Neural cell (in vitro differentiated cells): Measurements from ENCODE around the gene BRDT. TPM values are rescaled to one million over a fixed set of nuclear protein-coding genes. Genes with fewer than 3 reads are reported as not detected.

ENCODE experiments used
- H2AFZ ChIP-seq: fragments of 200-600, 300-800 bp; sonication (generic), shearing (Covaris generic); 2 replicates; pipeline ENCODE4 v1.6.0; 2014; ENCODE audit warnings: low read depth, mild to moderate bottlenecking, antibody characterized with exemption, low read length, moderate library complexity
- H3F3A ChIP-seq: fragments of 200-600 bp; shearing (Covaris generic); 2 replicates; pipeline ENCODE4 v1.6.1; 2016; ENCODE audit warnings: mild to moderate bottlenecking, moderate library complexity, mixed read lengths, antibody characterized with exemption, low read length; ENCODE audit not compliant: insufficient read depth, poor library complexity, severe bottlenecking
- H3K27ac ChIP-seq: fragments of 200-600, 300-800 bp; sonication (generic), shearing (Covaris generic); 2 replicates; pipeline ENCODE4 v1.5.1; 2014; ENCODE audit warnings: mild to moderate bottlenecking, low read length, moderate library complexity
- H3K27me3 ChIP-seq: fragments of 300-800, 200-600 bp; sonication (generic), shearing (Covaris generic); 2 replicates; pipeline ENCODE4 v1.6.0; 2014; ENCODE audit warnings: mild to moderate bottlenecking, low read depth, low read length, moderate library complexity; ENCODE audit not compliant: insufficient read depth
- H3K36me3 ChIP-seq: fragments of 300-800, 200-600 bp; sonication (generic), shearing (Covaris generic); 2 replicates; pipeline ENCODE4 v1.5.1; 2014; ENCODE audit warnings: mild to moderate bottlenecking, antibody characterized with exemption, low read length, moderate library complexity; ENCODE audit not compliant: insufficient read depth
- H3K4me2 ChIP-seq: fragments of 300-800, 200-600 bp; sonication (generic), shearing (Covaris generic); 2 replicates; pipeline ENCODE4 v1.6.0; 2014; ENCODE audit warnings: mild to moderate bottlenecking, low read length
- H3K4me3 ChIP-seq: fragments of 300-800, 200-600 bp; sonication (generic), shearing (Covaris generic); 2 replicates; pipeline ENCODE4 v1.5.1; 2014; ENCODE audit warnings: mild to moderate bottlenecking, low read length, moderate library complexity
- H3K79me2 ChIP-seq: fragments of 200-600 bp; shearing (Covaris generic); replicated peaks from 2 replicates; pipeline ENCODE4 v1.6.0; 2014; ENCODE audit warnings: mild to moderate bottlenecking, low read length, moderate library complexity; ENCODE audit not compliant: insufficient read depth
- H3K9ac ChIP-seq: fragments of 300-800, 200-600 bp; sonication (generic), shearing (Covaris generic); 2 replicates; pipeline ENCODE4 v1.6.1; 2016; ENCODE audit warnings: mild to moderate bottlenecking, low read length, mixed read lengths
- H3K9me2 ChIP-seq: fragments of 200-600 bp; shearing (Covaris generic); 2 replicates; pipeline ENCODE4 v1.6.1; 2016; ENCODE audit warnings: mild to moderate bottlenecking, low read length, mixed read lengths; ENCODE audit not compliant: insufficient read depth
- H3K9me3 ChIP-seq: fragments of 200-600, 300-800 bp; sonication (generic), shearing (Covaris generic); 2 replicates; pipeline ENCODE4 v1.6.1; 2016; ENCODE audit warnings: mild to moderate bottlenecking, mixed run types, low read length, moderate library complexity, mixed read lengths
- H4K20me1 ChIP-seq: fragments of 200-600 bp; shearing (Covaris generic); 2 replicates; pipeline ENCODE4 v1.6.1; 2016; ENCODE audit warnings: mild to moderate bottlenecking, mixed run types; ENCODE audit not compliant: insufficient read depth
- EP300 ChIP-seq: fragments of 450-650 bp; conservative IDR thresholded peaks from 2 replicates; pipeline ENCODE4 v1.6.1; 2014; ENCODE audit warnings: antibody characterized with exemption, mild to moderate bottlenecking, moderate library complexity; ENCODE audit not compliant: poor library complexity, severe bottlenecking
- EZH2 ChIP-seq: fragments of 200-600, 300-800 bp; shearing (Covaris generic), sonication (generic); IDR thresholded peaks from 2 replicates; pipeline ENCODE4 v1.6.1; 2014; ENCODE audit warnings: antibody characterized with exemption, low read length, borderline replicate concordance, mild to moderate bottlenecking; ENCODE audit not compliant: insufficient read depth, poor library complexity, severe bottlenecking
- MXI1 ChIP-seq: fragments of 450-650 bp; conservative IDR thresholded peaks from 2 replicates; pipeline ENCODE4 v1.6.1; 2014; ENCODE audit warnings: antibody characterized with exemption, mild to moderate bottlenecking; ENCODE audit not compliant: poor library complexity, severe bottlenecking
- POLR2AphosphoS5 ChIP-seq: IDR thresholded peaks from 2 replicates; pipeline ENCODE4 v1.6.1; 2012
- RAD21 ChIP-seq: fragments of 450-650 bp; conservative IDR thresholded peaks from 2 replicates; pipeline ENCODE4 v1.6.1; 2014; ENCODE audit warnings: antibody characterized with exemption, mild to moderate bottlenecking, moderate library complexity
- REST ChIP-seq: IDR thresholded peaks from 2 replicates; pipeline ENCODE4 v1.6.1; 2012; ENCODE audit warnings: borderline replicate concordance
- SMC3 ChIP-seq: fragments of 450-650 bp; conservative IDR thresholded peaks from 2 replicates; pipeline ENCODE4 v1.6.1; 2014; ENCODE audit warnings: antibody characterized with exemption, mild to moderate bottlenecking, moderate library complexity; ENCODE audit not compliant: poor library complexity
- TAF1 ChIP-seq: IDR thresholded peaks from 2 replicates; pipeline ENCODE4 v1.6.1; 2012; ENCODE audit warnings: low read depth
- polyA plus RNA-seq: library from polyadenylated mRNA; depleted of rRNA; stranded (reverse); fragments of >200 nt; gene quantifications from 2 replicates; pipeline ENCODE4 v1.2.3, GENCODE V29; 2014
- TF ChIP-seq, protein P1 (sequence below): fragments of 450-650 bp; IDR thresholded peaks from 2 replicates; pipeline ENCODE4 v1.5.1; 2014; ENCODE audit warnings: antibody characterized with exemption, mild to moderate bottlenecking, moderate library complexity; ENCODE audit not compliant: poor library complexity, severe bottlenecking

Gene BRDT
- polyA plus RNA-seq, 1 donor from 2014 or later, result not detected

- Histone ChIP-seq H3K36me3 (no peaks in the 10 kb centered on the region), H3K4me2 (no peak overlapping the region), H3K9me2 (no peaks in the 10 kb centered on the region), H3K79me2 (no peaks in the 10 kb centered on the region), H3K9me3 (no peaks in the 10 kb centered on the region), H3K4me3 (no peak overlapping the region), H3K27me3 (no peaks in the 10 kb centered on the region), H4K20me1 (no peaks in the 10 kb centered on the region), H2AFZ (no peak overlapping the region), H3K27ac (no peak overlapping the region), H3K9ac (no peak overlapping the region), H3F3A (no peaks in the 10 kb centered on the region)
- no peak for TF ChIP-seq REST
- TF ChIP-seq MXI1, result no peak
- TF ChIP-seq, protein P1, sequence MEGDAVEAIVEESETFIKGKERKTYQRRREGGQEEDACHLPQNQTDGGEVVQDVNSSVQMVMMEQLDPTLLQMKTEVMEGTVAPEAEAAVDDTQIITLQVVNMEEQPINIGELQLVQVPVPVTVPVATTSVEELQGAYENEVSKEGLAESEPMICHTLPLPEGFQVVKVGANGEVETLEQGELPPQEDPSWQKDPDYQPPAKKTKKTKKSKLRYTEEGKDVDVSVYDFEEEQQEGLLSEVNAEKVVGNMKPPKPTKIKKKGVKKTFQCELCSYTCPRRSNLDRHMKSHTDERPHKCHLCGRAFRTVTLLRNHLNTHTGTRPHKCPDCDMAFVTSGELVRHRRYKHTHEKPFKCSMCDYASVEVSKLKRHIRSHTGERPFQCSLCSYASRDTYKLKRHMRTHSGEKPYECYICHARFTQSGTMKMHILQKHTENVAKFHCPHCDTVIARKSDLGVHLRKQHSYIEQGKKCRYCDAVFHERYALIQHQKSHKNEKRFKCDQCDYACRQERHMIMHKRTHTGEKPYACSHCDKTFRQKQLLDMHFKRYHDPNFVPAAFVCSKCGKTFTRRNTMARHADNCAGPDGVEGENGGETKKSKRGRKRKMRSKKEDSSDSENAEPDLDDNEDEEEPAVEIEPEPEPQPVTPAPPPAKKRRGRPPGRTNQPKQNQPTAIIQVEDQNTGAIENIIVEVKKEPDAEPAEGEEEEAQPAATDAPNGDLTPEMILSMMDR, result no peak
- TF ChIP-seq RAD21, result no peak
- TF ChIP-seq TAF1, result no peak
- TF ChIP-seq EZH2, result no peak
- no peak for TF ChIP-seq SMC3
- TF ChIP-seq EP300, result no peak
- TF ChIP-seq POLR2AphosphoS5, result no peak
Observed at GRCh38 chr1:91993256-91993655, 44.1 kb downstream of the BRDT start.

DNA sequence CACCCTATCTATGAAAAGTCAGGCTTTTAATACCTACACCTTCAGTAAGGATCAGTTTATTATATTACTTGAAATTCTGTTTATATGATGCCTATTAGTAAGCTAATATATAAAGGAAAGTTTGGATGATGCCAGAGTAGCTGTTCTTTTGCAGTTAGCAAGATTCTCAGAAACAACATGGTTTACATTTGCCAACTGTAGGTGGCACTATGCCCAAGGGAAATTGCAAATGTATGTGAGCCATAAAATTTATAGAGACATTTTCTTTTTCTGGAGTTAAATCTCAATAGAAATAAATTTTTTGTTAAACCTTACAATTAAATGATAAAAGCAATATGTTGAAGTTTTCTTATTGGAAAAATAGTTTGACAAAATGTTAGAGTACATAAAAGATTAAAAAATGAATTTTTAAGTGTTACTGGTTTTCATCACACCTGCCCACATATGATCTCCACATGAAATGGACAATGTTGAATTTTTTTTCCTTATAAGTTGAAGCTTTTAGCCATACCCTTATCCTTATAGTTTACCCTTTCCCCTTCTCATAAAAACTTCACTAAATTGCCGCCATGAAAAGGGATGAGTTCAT is 48.5 kb downstream of the BRDT start:
- H3K27me3 ChIP-seq, result no peaks in the 10 kb centered on the region
- no peaks in the 10 kb centered on the region for H3K36me3 ChIP-seq
- H3K4me2 ChIP-seq, result no peak overlapping the region
- no peak overlapping the region for H3K9ac ChIP-seq
- H2AFZ ChIP-seq, result no peak overlapping the region
- no peaks in the 10 kb centered on the region for H4K20me1 ChIP-seq
- H3F3A ChIP-seq, result no peaks in the 10 kb centered on the region
- no peaks in the 10 kb centered on the region for H3K9me2 ChIP-seq
- H3K27ac ChIP-seq, result no peak overlapping the region
- no peak overlapping the region for H3K4me3 ChIP-seq
- H3K79me2 ChIP-seq, result no peaks in the 10 kb centered on the region
- TF ChIP-seq EP300, result no peak
- peak; percentile 85 for TF ChIP-seq SMC3
- no peak for TF ChIP-seq REST
- TF ChIP-seq MXI1, result no peak
- TF ChIP-seq EZH2, result no peak
- TF ChIP-seq, protein P1, result peak; percentile 77
- no peak for TF ChIP-seq POLR2AphosphoS5
- no peak for TF ChIP-seq TAF1
- TF ChIP-seq RAD21, result peak; percentile 87
- H3K9me3 ChIP-seq, result no peaks in the 10 kb centered on the region
